Activated B cell treated with CpG ODN at 0.5 μM for 24 hours (primary cell): ENCODE measurements around the gene NCAM1. TPM values are rescaled to one million over a fixed set of nuclear protein-coding genes. Genes with fewer than 3 reads are reported as not detected.

Experiments used
- ATAC-seq: fragments of 200-7000 bp; cut with Tn5 transposase; one replicate; pipeline ENCODE4 v1.10.0; 2021; ENCODE audit warnings: low read depth, mild to moderate bottlenecking, moderate library complexity
- CTCF ChIA-PET: fragments of 350-600 bp; sonication (Branson Sonifier 250); formaldehyde crosslinking; loops from one replicate; lab custom pipeline; 2021; ENCODE audit warnings: antibody characterized with exemption; lab: Charles Lee
- POLR2A ChIA-PET: fragments of 350-600 bp; sonication (Branson Sonifier 250); formaldehyde crosslinking; loops from one replicate; lab custom pipeline; 2021; ENCODE audit warnings: antibody characterized with exemption; lab: Charles Lee
- DNase-seq: peaks from one replicate; pipeline ENCODE4 v3.0.0; 2022
- H3K27ac Mint-ChIP-seq: one replicate; pipeline ENCODE4 v1.8.0; 2020; ENCODE audit warnings: mixed read lengths
- H3K27me3 Mint-ChIP-seq: one replicate; pipeline ENCODE4 v1.8.0; 2021; ENCODE audit warnings: mixed read lengths
- H3K36me3 Mint-ChIP-seq: one replicate; pipeline ENCODE4 v1.8.0; 2021; ENCODE audit warnings: low read depth, mixed read lengths
- H3K4me1 Mint-ChIP-seq: one replicate; pipeline ENCODE4 v1.8.0; 2021; ENCODE audit warnings: mixed read lengths
- H3K4me3 Mint-ChIP-seq: one replicate; pipeline ENCODE4 v1.8.0; 2020; ENCODE audit warnings: mild to moderate bottlenecking, mixed read lengths
- H3K9me3 Mint-ChIP-seq: one replicate; pipeline ENCODE4 v1.8.0; 2020; ENCODE audit warnings: mixed read lengths
- intact Hi-C: fragments of 100-400 bp; cut with micrococcal nuclease; formaldehyde crosslinking; loops from one replicate; pipeline ENCODE4 v1.15.1; 2024
- total RNA-seq: library from RNA; stranded (reverse); gene quantifications from 2 replicates; pipeline ENCODE4 v1.2.3, GENCODE V29; 2022
- TF ChIP-seq, protein P1 (sequence below): fragments of 200-600 bp; IDR thresholded peaks from one replicate; pipeline ENCODE4 v1.8.0; 2022; ENCODE audit warnings: antibody characterized with exemption, mild to moderate bottlenecking

NCAM1 gene
- total RNA-seq, 1 donor from 2014 or later, result not detected

DNA sequence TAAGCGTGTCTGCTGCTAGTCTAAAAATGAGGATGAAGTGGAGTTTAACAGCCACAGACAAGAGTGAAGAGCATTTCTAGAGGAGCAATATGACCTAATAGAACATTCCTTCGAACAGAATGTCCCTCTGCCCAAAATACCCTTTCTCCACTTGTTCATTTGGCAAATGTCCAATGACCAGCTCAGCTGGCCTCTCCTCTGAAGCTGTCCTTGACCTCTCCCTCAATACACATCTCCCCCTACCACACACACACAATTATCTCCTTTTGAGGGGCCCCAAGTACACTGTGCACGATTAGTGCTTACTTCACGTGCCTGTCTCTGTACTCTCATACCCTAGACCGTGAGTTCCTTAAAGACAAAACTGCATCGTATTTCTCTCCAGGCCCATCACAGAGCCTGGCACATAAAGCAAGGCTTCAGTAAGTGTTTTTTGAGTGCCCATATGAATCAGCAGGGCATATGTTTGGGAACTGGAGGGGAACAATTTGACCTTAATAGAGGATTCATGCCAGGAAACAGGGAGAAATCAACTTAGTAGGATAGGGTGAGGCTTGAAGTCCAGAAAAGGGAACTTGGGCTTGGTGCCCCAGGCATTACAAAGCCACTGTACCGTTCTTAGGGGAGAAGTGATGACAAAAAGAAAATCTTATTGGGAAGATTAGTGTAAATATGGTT is 18.1 kb upstream of the NCAM1 start:
- ChIA-PET CTCF (no interaction called here), POLR2A (no interaction called here)
- H3K36me3 Mint-ChIP-seq, result no peaks in the 10 kb centered on the region
- H3K27me3 Mint-ChIP-seq, result no peaks in the 10 kb centered on the region
- TF ChIP-seq, protein P1, sequence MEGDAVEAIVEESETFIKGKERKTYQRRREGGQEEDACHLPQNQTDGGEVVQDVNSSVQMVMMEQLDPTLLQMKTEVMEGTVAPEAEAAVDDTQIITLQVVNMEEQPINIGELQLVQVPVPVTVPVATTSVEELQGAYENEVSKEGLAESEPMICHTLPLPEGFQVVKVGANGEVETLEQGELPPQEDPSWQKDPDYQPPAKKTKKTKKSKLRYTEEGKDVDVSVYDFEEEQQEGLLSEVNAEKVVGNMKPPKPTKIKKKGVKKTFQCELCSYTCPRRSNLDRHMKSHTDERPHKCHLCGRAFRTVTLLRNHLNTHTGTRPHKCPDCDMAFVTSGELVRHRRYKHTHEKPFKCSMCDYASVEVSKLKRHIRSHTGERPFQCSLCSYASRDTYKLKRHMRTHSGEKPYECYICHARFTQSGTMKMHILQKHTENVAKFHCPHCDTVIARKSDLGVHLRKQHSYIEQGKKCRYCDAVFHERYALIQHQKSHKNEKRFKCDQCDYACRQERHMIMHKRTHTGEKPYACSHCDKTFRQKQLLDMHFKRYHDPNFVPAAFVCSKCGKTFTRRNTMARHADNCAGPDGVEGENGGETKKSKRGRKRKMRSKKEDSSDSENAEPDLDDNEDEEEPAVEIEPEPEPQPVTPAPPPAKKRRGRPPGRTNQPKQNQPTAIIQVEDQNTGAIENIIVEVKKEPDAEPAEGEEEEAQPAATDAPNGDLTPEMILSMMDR, result no peak
- DNase-seq (no peak), ATAC-seq (no peak)
- no peak overlapping the region for H3K4me3 Mint-ChIP-seq
- intact Hi-C loops, result no loop called here
- no peaks in the 10 kb centered on the region for H3K9me3 Mint-ChIP-seq
- H3K4me1 Mint-ChIP-seq, result no peaks in the 10 kb centered on the region
- H3K27ac Mint-ChIP-seq, result no peak overlapping the region

DNA sequence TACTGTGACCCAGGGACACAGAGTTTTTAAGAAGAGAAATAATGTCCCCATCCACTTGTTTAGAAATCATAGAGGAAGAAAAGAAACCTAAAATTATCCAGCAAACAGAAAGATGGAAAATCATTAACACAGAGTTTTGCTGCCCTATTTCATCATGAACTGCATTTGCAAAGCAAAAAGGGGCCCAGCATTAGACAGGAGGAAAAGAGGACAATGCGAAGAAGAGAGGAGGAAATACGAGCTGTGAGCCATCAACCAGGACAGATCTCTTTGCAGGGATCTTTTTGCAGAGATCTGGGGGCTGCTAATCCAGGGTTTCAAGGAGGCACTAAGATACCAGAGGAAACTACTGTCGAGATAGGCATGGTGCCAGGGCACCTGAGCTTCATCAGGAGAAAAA is 14.4 kb upstream of the NCAM1 start:
- TF ChIP-seq, protein P1, result no peak
- POLR2A ChIA-PET, result no interaction called here
- H3K36me3 Mint-ChIP-seq, result no peaks in the 10 kb centered on the region
- CTCF ChIA-PET, result no interaction called here
- H3K27ac Mint-ChIP-seq, result no peak overlapping the region
- no peaks in the 10 kb centered on the region for H3K27me3 Mint-ChIP-seq
- no peak for DNase-seq
- no peaks in the 10 kb centered on the region for H3K9me3 Mint-ChIP-seq
- no peaks in the 10 kb centered on the region for H3K4me1 Mint-ChIP-seq
- intact Hi-C loops, result no loop called here
- ATAC-seq, result no peak
- H3K4me3 Mint-ChIP-seq, result no peak overlapping the region

DNA sequence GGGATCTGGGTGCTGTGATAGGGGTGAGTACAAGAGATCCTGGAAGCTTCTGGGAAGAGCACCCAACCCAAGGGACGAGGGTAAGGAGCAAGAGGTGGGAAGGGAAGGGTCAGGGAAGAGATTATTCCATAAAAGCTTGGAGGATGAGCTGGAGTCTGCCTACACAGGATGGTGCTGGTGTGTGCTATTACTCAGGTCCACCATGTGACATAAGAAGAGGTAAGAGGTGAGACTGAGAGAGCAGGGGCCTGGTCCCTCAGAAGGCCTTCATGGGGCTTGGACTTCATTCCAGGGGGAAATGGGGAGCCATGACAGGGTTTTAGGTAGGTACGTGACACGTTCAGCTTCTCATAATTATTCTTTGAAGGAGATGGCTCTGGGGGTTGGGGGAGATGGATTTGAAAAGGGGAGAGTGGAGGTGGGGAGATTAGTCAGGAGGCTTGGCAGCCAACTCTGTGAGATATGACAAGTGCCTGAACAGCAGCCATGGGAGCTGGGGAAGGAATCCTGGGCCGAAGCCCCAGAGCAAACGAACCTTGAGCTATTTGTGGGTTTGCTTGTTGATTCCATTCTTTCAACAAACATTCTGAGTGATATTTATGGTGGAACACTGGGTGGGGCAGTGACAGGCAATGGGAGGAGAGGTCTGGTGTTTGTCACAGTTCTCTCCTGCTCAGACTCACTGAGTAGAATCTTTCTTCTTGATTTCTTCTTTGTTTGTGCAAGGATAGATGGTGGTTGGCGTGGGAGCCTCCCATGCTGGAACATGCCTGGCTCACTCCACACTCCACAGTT is 11.2 kb upstream of the NCAM1 start:
- POLR2A ChIA-PET, result no interaction called here
- CTCF ChIA-PET, result no interaction called here
- Mint-ChIP-seq H3K27ac (no peak overlapping the region), H3K4me3 (no peak overlapping the region), H3K36me3 (no peaks in the 10 kb centered on the region), H3K4me1 (no peaks in the 10 kb centered on the region), H3K9me3 (peaks cover 2% of the 10 kb centered on the region), H3K27me3 (peaks cover 5% of the 10 kb centered on the region)
- DNase-seq, result no peak
- TF ChIP-seq, protein P1, result no peak
- intact Hi-C loops, result no loop called here
- ATAC-seq, result no peak

DNA sequence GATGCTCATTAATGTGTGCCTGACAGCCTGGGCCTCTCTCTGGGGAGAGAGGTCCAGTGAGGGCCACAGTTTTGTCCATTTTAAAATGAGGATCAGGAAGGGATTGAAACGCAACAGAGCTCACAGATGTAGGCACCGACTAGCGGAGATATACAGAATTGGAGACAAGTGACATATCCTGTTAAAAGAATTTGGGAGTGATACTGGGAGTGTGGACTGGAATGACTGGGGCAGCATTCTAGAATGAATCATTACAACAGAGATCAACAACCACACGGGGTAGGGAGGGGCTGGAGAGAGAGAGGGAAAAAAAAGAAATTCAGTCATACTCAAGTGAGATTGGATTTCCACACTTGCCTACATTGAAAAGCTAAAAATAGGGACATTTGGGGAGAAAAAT is 2.5 kb upstream of the NCAM1 start:
- TF ChIP-seq, protein P1, result no peak
- Mint-ChIP-seq H3K27me3 (peaks cover 47% of the 10 kb centered on the region), H3K4me1 (peaks cover 17% of the 10 kb centered on the region), H3K4me3 (no peak overlapping the region), H3K36me3 (no peaks in the 10 kb centered on the region), H3K9me3 (peaks cover 4% of the 10 kb centered on the region), H3K27ac (no peak overlapping the region)
- DNase-seq, result no peak
- ATAC-seq, result no peak
- ChIA-PET CTCF (no interaction called here), POLR2A (no interaction called here)
- intact Hi-C loops, result no loop called here

DNA sequence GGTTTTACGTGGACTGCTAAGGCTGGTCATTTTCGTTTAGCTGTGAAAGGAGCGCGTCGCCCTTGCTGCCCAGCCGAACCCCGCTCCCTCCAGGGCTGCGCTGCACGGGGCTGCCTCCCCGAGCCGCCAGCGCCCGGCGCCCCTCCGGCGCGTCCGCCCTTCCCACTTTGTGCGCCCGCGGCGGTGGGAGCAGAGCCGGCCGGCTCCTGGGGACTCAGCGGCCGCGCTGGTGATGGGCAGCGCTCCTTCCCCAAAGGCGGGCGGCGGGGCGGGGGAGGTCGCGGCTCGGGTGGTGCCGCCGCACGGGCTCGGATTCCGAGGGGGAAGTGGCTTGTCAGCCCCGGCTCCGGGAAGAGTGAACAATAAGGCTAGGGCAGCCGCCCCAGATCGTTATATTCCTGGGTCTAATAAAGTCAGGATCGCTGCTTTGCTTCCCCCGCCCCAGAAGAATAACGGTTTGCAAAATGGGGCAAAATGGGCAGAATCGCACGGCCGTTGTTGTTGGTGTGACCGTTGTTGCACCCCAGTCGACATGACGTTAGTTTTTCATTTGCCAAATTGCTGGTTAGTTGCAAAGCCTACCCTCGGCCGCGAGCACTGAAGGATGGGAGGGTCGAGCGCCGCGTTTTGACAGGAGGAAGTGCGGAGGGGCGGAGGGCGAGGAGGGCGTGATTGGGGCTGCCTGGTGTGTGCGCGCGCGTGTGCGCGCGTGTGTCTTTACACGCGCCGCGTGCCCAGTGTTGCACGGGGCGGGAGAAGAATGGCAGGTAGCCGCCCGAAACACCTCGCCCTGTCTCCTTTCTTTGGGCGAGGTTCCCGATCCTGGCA is 745 bp downstream of the NCAM1 start:
- no peak for ATAC-seq
- POLR2A ChIA-PET, result no interaction called here
- peak overlapping the region; percentile 77 for H3K4me3 Mint-ChIP-seq

More for the DNA sequence above, 745 bp downstream of the NCAM1 start:
- Mint-ChIP-seq H3K27ac (no peak overlapping the region), H3K36me3 (no peaks in the 10 kb centered on the region), H3K4me1 (peaks cover 17% of the 10 kb centered on the region), H3K27me3 (peaks cover 52% of the 10 kb centered on the region), H3K9me3 (no peaks in the 10 kb centered on the region)
- DNase-seq, result no peak
- intact Hi-C loops, result no loop called here
- TF ChIP-seq, protein P1, result no peak
- CTCF ChIA-PET, result no interaction called here
